Measurements from ENCODE around the gene CHST7.

The CHST7 gene

GRCh38 chrX:46588263-46588662 is 14.7 kb downstream of the CHST7 start:
- H3K4me3 ChIP-seq (ENCODE audit: low read depth, low read length): no peak overlapping the region
- DNase-seq (ENCODE audit: low read depth, low spot score): peak; percentile 82
- TF ChIP-seq CTCF (IDR thresholded peaks at IDR 0.05; ENCODE audit: low read depth, low read length): no peak
- in situ Hi-C loops (cut with HindIII; ENCODE audit: low sequenced_read_pairs): no loop called here

- no peak for TF ChIP-seq CTCF (IDR thresholded peaks at IDR 0.05; ENCODE audit: low read depth, low read length)
- peak; percentile 49 for DNase-seq (ENCODE audit: low read depth, low spot score)
- no peak overlapping the region for H3K4me3 ChIP-seq (ENCODE audit: low read depth, low read length)
- in situ Hi-C loops (cut with HindIII; ENCODE audit: low sequenced_read_pairs): no loop called here
These were observed 16.6 kb downstream of the CHST7 start for GRCh38 chrX:46589977-46590723.

- no peak overlapping the region for H3K4me3 ChIP-seq (ENCODE audit: low read depth, low read length)
- in situ Hi-C loops (cut with HindIII; ENCODE audit: low sequenced_read_pairs): no loop called here
- no peak for DNase-seq (ENCODE audit: low read depth, low spot score)
- no peak for TF ChIP-seq CTCF (IDR thresholded peaks at IDR 0.05; ENCODE audit: low read depth, low read length)
These were observed 21.5 kb downstream of the CHST7 start for GRCh38 chrX:46595084-46595483.

GRCh38 chrX:46597208-46597607 is 23.6 kb downstream of the CHST7 start:
- H3K4me3 ChIP-seq (ENCODE audit: low read depth, low read length): no peak overlapping the region
- no peak for DNase-seq (ENCODE audit: low read depth, low spot score)
- no peak for TF ChIP-seq CTCF (IDR thresholded peaks at IDR 0.05; ENCODE audit: low read depth, low read length)
- in situ Hi-C loops (cut with HindIII; ENCODE audit: low sequenced_read_pairs): no loop called here

GRCh38 chrX:46597771-46598170 is 24.2 kb downstream of the CHST7 start:
- DNase-seq (ENCODE audit: low read depth, low spot score): no peak
- no peak overlapping the region for H3K4me3 ChIP-seq (ENCODE audit: low read depth, low read length)
- in situ Hi-C loops (cut with HindIII; ENCODE audit: low sequenced_read_pairs): no loop called here
- no peak for TF ChIP-seq CTCF (IDR thresholded peaks at IDR 0.05; ENCODE audit: low read depth, low read length)

- in situ Hi-C loops (cut with HindIII; ENCODE audit: low sequenced_read_pairs): no loop called here
- TF ChIP-seq CTCF (IDR thresholded peaks at IDR 0.05; ENCODE audit: low read depth, low read length): no peak
- DNase-seq (ENCODE audit: low read depth, low spot score): no peak
- no peak overlapping the region for H3K4me3 ChIP-seq (ENCODE audit: low read depth, low read length)
These were observed 25.5 kb downstream of the CHST7 start for GRCh38 chrX:46599051-46599560.
